MM.1S (cell line): ENCODE results near the gene BCAS3.

Source experiments
- DNase-seq: peaks from one replicate; pipeline ENCODE4 v3.0.0-alpha.2; 2015
- H2AFZ ChIP-seq: fragments of 300-600 bp; sonication (generic); 2 replicates; pipeline ENCODE4 v1.6.0; 2016; ENCODE audit warnings: antibody characterized with exemption, low read length
- H3F3A ChIP-seq: fragments of 300-600 bp; sonication (generic); 2 replicates; pipeline ENCODE4 v1.6.1; 2016; ENCODE audit warnings: mild to moderate bottlenecking, antibody characterized with exemption, low read length, moderate library complexity, mixed read lengths; ENCODE audit not compliant: insufficient read depth
- H3K27ac ChIP-seq: fragments of 300-600 bp; sonication (generic); 2 replicates; pipeline ENCODE4 v1.5.1; 2016; ENCODE audit warnings: mild to moderate bottlenecking, low read length
- H3K27me3 ChIP-seq: fragments of 300-600 bp; sonication (generic); replicated peaks from 2 replicates; pipeline ENCODE4 v1.6.0; 2016; ENCODE audit warnings: low read length; ENCODE audit not compliant: insufficient read depth
- H3K36me3 ChIP-seq: fragments of 300-600 bp; sonication (generic); replicated peaks from 2 replicates; pipeline ENCODE4 v1.6.1; 2016; ENCODE audit warnings: mild to moderate bottlenecking, low read length, mixed read lengths; ENCODE audit not compliant: insufficient read depth
- H3K4me1 ChIP-seq: fragments of 300-600 bp; sonication (generic); 2 replicates; pipeline ENCODE4 v1.6.1; 2016; ENCODE audit warnings: low read length, mixed read lengths
- H3K4me2 ChIP-seq: fragments of 300-600 bp; sonication (generic); 2 replicates; pipeline ENCODE4 v1.6.0; 2016; ENCODE audit warnings: low read depth, low read length
- H3K4me3 ChIP-seq: fragments of 300-600 bp; sonication (generic); 2 replicates; pipeline ENCODE4 v1.5.1; 2016; ENCODE audit warnings: low read length, mixed read lengths
- H3K79me2 ChIP-seq: fragments of 300-600 bp; sonication (generic); 2 replicates; pipeline ENCODE4 v1.6.1; 2016; ENCODE audit warnings: mixed run types, low read length, mixed read lengths
- H3K9ac ChIP-seq: fragments of 300-600 bp; sonication (generic); 2 replicates; pipeline ENCODE4 v1.6.1; 2016; ENCODE audit warnings: low read length, mixed read lengths
- H3K9me2 ChIP-seq: fragments of 300-600 bp; sonication (generic); replicated peaks from 2 replicates; pipeline ENCODE4 v1.6.1; 2016; ENCODE audit warnings: mild to moderate bottlenecking, low read length, mixed read lengths; ENCODE audit not compliant: insufficient read depth
- H3K9me3 ChIP-seq: fragments of 300-600 bp; sonication (generic); replicated peaks from 2 replicates; pipeline ENCODE4 v1.6.1; 2016; ENCODE audit warnings: mild to moderate bottlenecking, low read length, mixed read lengths; ENCODE audit not compliant: insufficient read depth
- H4K20me1 ChIP-seq: fragments of 300-600 bp; sonication (generic); 2 replicates; pipeline ENCODE4 v1.6.1; 2016; ENCODE audit warnings: mild to moderate bottlenecking, low read length, moderate library complexity, mixed read lengths; ENCODE audit not compliant: insufficient read depth
- EZH2 ChIP-seq: fragments of 300-600 bp; sonication (generic); optimal IDR thresholded peaks from 2 replicates; pipeline ENCODE3; 2017; ENCODE audit warnings: low read depth, mild to moderate bottlenecking, antibody characterized with exemption, low read length, mixed read lengths
- EZH2phosphoT487 ChIP-seq: fragments of 300-600 bp; sonication (generic); IDR thresholded peaks from 2 replicates; pipeline ENCODE4 v1.6.1; 2018; ENCODE audit warnings: antibody characterized with exemption, low read length
- TF ChIP-seq, protein P1 (sequence below): fragments of 300-600 bp; sonication (generic); IDR thresholded peaks from 2 replicates; pipeline ENCODE4 v1.5.1; 2016; ENCODE audit warnings: antibody characterized with exemption, low read length, mixed read lengths

The BCAS3 gene

DNA sequence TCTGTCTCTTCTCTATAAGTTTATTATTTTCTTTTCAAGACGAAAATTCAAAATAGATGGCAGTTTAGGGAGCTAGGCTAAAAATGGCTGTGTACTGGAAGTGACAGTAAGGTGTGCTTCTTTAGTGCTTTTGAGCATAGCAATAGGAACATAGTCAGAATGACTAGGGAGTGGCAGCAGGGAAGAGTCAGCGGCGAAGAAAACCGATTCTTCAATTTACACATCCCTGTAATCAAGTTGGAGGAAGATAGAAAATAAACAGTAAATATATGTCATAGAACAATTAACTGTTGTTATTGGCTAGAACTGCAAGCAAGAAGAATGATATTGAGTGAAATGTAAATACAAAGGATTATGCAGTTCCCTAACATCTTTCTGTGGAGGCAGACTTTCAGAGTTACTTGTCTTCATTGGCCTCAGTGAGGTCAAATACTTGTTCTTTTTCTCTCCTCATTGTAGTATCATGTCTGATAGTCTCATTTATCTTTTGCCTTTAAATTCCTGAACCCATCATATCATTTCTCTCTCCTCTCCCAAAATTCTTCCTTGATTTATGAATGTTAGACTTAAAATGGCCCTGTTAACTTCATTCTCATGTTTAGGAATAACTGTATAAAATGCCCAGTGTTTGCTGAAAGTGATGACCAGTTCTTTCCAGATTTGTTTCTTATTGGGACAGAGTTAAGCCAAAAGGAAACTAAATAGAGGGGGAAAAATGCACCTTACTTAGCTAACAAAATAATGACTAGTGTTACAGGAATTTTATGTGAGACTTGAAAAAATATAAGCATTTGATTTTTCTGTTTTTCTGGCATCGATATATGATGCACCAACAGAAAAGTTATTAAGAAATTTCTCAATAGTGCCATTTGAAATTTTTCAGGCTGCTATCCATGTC, 211.4 kb downstream of the BCAS3 start:
- H3K79me2 ChIP-seq: no peaks in the 10 kb centered on the region
- no peaks in the 10 kb centered on the region for H3K27me3 ChIP-seq
- no peak overlapping the region for H3K9ac ChIP-seq
- H3K9me2 ChIP-seq: no peaks in the 10 kb centered on the region
- H3K36me3 ChIP-seq: no peaks in the 10 kb centered on the region
- H3F3A ChIP-seq: no peaks in the 10 kb centered on the region
- H3K9me3 ChIP-seq: no peaks in the 10 kb centered on the region
- no peak overlapping the region for H3K4me2 ChIP-seq
- DNase-seq: no peak
- no peak overlapping the region for H3K27ac ChIP-seq
- no peak overlapping the region for H3K4me3 ChIP-seq
- H2AFZ ChIP-seq: no peak overlapping the region
- no peaks in the 10 kb centered on the region for H3K4me1 ChIP-seq
- no peaks in the 10 kb centered on the region for H4K20me1 ChIP-seq
- TF ChIP-seq EZH2 (no peak), EZH2phosphoT487 (no peak)
- TF ChIP-seq, protein P1, sequence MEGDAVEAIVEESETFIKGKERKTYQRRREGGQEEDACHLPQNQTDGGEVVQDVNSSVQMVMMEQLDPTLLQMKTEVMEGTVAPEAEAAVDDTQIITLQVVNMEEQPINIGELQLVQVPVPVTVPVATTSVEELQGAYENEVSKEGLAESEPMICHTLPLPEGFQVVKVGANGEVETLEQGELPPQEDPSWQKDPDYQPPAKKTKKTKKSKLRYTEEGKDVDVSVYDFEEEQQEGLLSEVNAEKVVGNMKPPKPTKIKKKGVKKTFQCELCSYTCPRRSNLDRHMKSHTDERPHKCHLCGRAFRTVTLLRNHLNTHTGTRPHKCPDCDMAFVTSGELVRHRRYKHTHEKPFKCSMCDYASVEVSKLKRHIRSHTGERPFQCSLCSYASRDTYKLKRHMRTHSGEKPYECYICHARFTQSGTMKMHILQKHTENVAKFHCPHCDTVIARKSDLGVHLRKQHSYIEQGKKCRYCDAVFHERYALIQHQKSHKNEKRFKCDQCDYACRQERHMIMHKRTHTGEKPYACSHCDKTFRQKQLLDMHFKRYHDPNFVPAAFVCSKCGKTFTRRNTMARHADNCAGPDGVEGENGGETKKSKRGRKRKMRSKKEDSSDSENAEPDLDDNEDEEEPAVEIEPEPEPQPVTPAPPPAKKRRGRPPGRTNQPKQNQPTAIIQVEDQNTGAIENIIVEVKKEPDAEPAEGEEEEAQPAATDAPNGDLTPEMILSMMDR: no peak

DNA sequence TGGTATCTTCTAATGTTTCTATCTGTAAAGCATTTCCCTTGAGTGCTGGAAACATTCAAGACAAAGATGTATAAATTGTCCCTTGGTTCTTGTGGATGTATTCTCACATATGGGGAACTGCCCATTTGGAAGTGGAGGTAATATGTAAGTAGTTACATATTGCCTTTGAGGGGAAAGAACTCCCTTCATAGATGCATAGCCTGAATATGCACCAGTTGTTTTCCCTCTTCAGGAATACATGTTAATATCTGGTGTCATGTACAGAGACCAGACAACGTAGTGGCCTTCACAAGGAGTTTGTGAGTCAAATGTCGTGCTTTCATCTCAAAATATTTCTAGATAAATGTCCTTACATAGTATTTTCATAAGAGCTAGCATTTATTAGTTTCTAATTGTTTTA, 213.5 kb downstream of the BCAS3 start:
- Histone ChIP-seq H3K9ac (no peak overlapping the region), H2AFZ (no peak overlapping the region), H3K27me3 (no peaks in the 10 kb centered on the region), H3K9me3 (no peaks in the 10 kb centered on the region), H3K4me2 (no peak overlapping the region), H3F3A (no peaks in the 10 kb centered on the region), H3K4me3 (no peak overlapping the region), H4K20me1 (no peaks in the 10 kb centered on the region), H3K9me2 (no peaks in the 10 kb centered on the region), H3K4me1 (no peaks in the 10 kb centered on the region), H3K79me2 (no peaks in the 10 kb centered on the region), H3K27ac (no peak overlapping the region), H3K36me3 (no peaks in the 10 kb centered on the region)
- TF ChIP-seq EZH2phosphoT487 (no peak), EZH2 (no peak)
- TF ChIP-seq, protein P1: no peak
- no peak for DNase-seq

DNA sequence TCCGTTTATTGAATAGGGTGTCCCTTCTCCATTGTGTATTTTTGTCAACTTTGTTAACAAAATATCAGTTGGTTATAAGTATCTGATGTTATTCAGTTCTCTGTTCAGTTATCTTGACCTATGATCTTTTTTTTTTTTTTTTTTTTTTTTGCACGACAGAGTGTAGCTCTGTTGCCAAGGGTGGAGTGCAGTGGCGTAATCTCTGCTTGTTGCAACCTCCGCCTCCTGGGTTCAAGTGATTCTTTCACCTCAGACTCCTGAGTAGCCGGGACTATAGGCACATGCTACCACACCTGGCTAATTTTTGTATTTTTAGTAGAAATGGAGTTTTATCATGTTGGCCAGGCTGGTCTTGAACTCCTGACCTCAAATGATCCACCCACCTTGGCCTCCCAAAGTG, 215.8 kb downstream of the BCAS3 start:
- Histone ChIP-seq H3K4me2 (no peak overlapping the region), H3K9me2 (no peaks in the 10 kb centered on the region), H3K4me3 (no peak overlapping the region), H4K20me1 (no peaks in the 10 kb centered on the region), H3K27ac (no peak overlapping the region), H3K4me1 (no peaks in the 10 kb centered on the region), H2AFZ (no peak overlapping the region), H3K9me3 (no peaks in the 10 kb centered on the region), H3K27me3 (no peaks in the 10 kb centered on the region), H3K36me3 (no peaks in the 10 kb centered on the region), H3K9ac (no peak overlapping the region), H3F3A (no peaks in the 10 kb centered on the region), H3K79me2 (no peaks in the 10 kb centered on the region)
- TF ChIP-seq EZH2 (no peak), EZH2phosphoT487 (no peak)
- TF ChIP-seq, protein P1: no peak
- no peak for DNase-seq
